ENCODE data around the gene RAI1.

The RAI1 gene

DNA sequence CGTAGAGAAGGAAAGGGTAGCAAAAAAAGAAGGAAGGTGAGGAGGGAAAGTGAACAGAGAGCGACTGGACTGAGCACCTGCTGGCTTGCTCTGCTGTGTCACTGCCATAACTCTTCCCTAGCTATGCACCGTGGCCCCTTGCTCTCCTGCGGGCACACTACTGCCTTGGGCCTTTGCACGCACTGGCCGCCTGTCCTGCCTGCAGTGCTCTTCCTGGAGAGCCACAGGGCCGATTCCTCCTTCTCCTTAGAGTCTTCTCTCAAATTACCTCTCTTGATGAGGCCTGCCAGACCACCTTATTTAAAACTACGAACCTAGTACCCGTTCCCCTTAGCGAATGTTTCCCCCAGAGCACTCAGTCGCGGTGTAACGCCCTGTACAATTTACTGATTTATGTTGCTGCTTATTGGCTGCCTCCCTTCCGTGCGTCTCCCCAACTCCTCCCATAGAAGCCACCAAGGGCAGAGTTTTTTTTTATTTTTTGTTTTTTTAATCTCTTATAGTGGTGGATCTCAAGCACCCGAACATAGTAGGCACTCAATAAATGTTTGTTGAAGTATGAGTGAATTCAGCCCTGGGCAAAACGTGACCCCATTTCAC, 70.3 kb downstream of the RAI1 start:
- peaks cover 50% of the 10 kb centered on the region for H3K4me1 Mint-ChIP-seq (ENCODE audit: low read depth)
- no peaks in the 10 kb centered on the region for H3K36me3 Mint-ChIP-seq (ENCODE audit: low read depth)
- peaks cover 2% of the 10 kb centered on the region for H3K27me3 Mint-ChIP-seq
- H3K9me3 Mint-ChIP-seq: no peaks in the 10 kb centered on the region
- peak overlapping the region; percentile 93 for H3K27ac Mint-ChIP-seq
- intact Hi-C loops (cut with micrococcal nuclease): loop anchor here (2.0 to 5.0 kb wide), 3 partner anchors 57 to 221 kb away; partner anchors contain the start of genes DRC3 and TOM1L2
- H3K4me3 Mint-ChIP-seq: peak overlapping the region; percentile 69

- Mint-ChIP-seq H3K9me3 (no peaks in the 10 kb centered on the region), H3K36me3 (ENCODE audit: low read depth) (no peaks in the 10 kb centered on the region), H3K4me1 (ENCODE audit: low read depth) (peaks cover 56% of the 10 kb centered on the region), H3K27ac (peak overlapping the region; percentile 93), H3K4me3 (peak overlapping the region; percentile 85), H3K27me3 (peaks cover 8% of the 10 kb centered on the region)
- intact Hi-C loops (cut with micrococcal nuclease): loop anchor here (2.0 to 5.0 kb wide), 3 partner anchors 57 to 220 kb away; partner anchors contain the start of genes DRC3 and TOM1L2
Measured at GRCh38 chr17:17752089-17752820, 71.0 kb downstream of the RAI1 start.

DNA sequence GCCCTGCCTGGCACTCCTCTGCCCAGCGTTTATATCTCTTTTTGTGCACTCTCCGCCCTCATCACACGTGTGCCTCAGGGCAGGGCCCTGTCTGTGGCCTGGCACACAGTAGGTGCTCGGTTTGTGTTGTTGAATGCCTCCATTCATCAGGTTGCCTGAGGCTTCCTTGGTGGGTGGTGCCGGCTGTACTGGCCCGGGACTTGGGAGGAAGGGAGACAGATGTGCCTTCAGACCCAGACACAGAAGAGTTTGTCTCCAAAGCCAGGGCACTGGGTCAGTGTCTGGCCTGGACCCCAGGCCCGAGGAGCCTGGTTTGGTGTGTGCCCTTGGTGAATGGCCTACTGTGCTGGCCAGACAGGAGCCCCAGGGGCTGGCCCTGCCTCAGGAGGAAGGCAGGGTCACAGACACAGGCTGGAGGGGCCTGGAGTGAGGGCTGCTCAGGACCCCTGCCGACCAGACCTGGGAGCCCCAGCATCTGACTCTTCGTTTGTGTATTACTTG, 71.6 kb downstream of the RAI1 start:
- intact Hi-C loops (cut with micrococcal nuclease): loop anchor here (2.0 to 5.0 kb wide), 3 partner anchors 58 to 219 kb away; partner anchors contain the start of genes DRC3 and TOM1L2

GRCh38 chr17:17754719-17755686, 73.7 kb downstream of the RAI1 start:
- Mint-ChIP-seq H3K27me3 (peaks cover 16% of the 10 kb centered on the region), H3K27ac (no peak overlapping the region), H3K36me3 (ENCODE audit: low read depth) (peaks cover 6% of the 10 kb centered on the region), H3K9me3 (no peaks in the 10 kb centered on the region), H3K4me1 (ENCODE audit: low read depth) (peaks cover 51% of the 10 kb centered on the region), H3K4me3 (no peak overlapping the region)
- intact Hi-C loops (cut with micrococcal nuclease): loop anchor here (5.0 kb wide), 1 partner anchor 217 kb away; the partner anchor contains the start of genes DRC3 and TOM1L2

More for the DNA sequence above, 71.6 kb downstream of the RAI1 start:
- peaks cover 14% of the 10 kb centered on the region for H3K27me3 Mint-ChIP-seq
- no peaks in the 10 kb centered on the region for H3K36me3 Mint-ChIP-seq (ENCODE audit: low read depth)
- peak overlapping the region; percentile 93 for H3K27ac Mint-ChIP-seq
- no peaks in the 10 kb centered on the region for H3K9me3 Mint-ChIP-seq
- peaks cover 63% of the 10 kb centered on the region for H3K4me1 Mint-ChIP-seq (ENCODE audit: low read depth)
- H3K4me3 Mint-ChIP-seq: peak overlapping the region; percentile 85

DNA sequence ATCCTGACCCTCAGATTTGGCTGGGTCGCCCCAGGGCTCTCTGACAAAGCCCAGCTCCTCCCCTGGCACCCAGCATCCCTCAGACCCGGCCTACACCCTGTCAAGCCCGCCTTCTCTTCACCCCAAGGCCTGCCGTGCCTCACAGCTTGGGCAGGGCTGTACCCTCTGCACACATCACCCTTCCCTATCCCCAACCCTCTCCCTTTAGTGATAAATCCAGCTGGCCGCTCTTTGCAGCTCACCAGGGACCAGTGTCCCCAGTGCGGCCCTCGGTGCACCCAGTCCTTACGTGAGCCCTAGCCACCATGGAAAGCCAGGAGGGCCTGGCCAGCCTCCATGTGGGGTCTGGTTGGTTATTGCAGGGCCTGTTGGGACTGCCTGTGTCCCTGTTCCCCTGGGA, 74.5 kb downstream of the RAI1 start:
- H3K4me1 Mint-ChIP-seq (ENCODE audit: low read depth): peaks cover 47% of the 10 kb centered on the region
- peaks cover 16% of the 10 kb centered on the region for H3K27me3 Mint-ChIP-seq
- no peak overlapping the region for H3K27ac Mint-ChIP-seq
- H3K9me3 Mint-ChIP-seq: no peaks in the 10 kb centered on the region
- H3K4me3 Mint-ChIP-seq: no peak overlapping the region
- peaks cover 11% of the 10 kb centered on the region for H3K36me3 Mint-ChIP-seq (ENCODE audit: low read depth)
- intact Hi-C loops (cut with micrococcal nuclease): no loop called here

- Mint-ChIP-seq H3K9me3 (no peaks in the 10 kb centered on the region), H3K27me3 (peaks cover 16% of the 10 kb centered on the region), H3K36me3 (ENCODE audit: low read depth) (peaks cover 11% of the 10 kb centered on the region), H3K4me1 (ENCODE audit: low read depth) (peaks cover 34% of the 10 kb centered on the region), H3K27ac (peak overlapping the region; percentile 46), H3K4me3 (no peak overlapping the region)
- intact Hi-C loops (cut with micrococcal nuclease): no loop called here
Measured at GRCh38 chr17:17757391-17757791, 76.1 kb downstream of the RAI1 start.

GRCh38 chr17:17757956-17758845, 76.9 kb downstream of the RAI1 start:
- Mint-ChIP-seq H3K4me1 (ENCODE audit: low read depth) (peaks cover 26% of the 10 kb centered on the region), H3K4me3 (no peak overlapping the region), H3K27me3 (peaks cover 16% of the 10 kb centered on the region), H3K36me3 (ENCODE audit: low read depth) (peaks cover 15% of the 10 kb centered on the region), H3K27ac (peak overlapping the region; percentile 33), H3K9me3 (no peaks in the 10 kb centered on the region)
- intact Hi-C loops (cut with micrococcal nuclease): no loop called here

- Mint-ChIP-seq H3K4me3 (no peak overlapping the region), H3K27ac (no peak overlapping the region)
- intact Hi-C loops (cut with micrococcal nuclease): no loop called here
Measured at GRCh38 chr17:17758941-17759563, 77.8 kb downstream of the RAI1 start.

DNA sequence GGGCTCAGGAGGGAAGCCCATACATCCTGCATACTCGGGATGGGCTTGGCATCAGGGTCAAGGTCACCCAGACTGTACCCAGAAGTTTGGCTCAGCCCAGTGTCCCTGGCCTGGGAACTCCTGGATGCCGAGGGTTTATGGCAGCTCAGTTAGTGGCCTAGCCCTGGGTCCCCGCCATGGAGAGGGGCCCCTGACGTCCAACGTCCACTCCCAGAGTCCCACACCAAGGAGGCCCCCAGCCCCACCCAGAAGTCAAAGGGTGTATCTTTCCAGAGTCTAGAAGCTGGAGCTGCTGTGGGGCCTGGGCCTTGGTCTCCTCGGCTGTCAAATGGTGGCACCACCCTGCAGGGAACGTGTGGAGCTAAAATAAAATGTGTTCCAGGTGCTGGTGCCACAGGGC, 79.1 kb downstream of the RAI1 start:
- Mint-ChIP-seq H3K9me3 (no peaks in the 10 kb centered on the region), H3K27me3 (peaks cover 16% of the 10 kb centered on the region), H3K27ac (no peak overlapping the region), H3K4me1 (ENCODE audit: low read depth) (peaks cover 36% of the 10 kb centered on the region), H3K36me3 (ENCODE audit: low read depth) (peaks cover 26% of the 10 kb centered on the region), H3K4me3 (no peak overlapping the region)
- intact Hi-C loops (cut with micrococcal nuclease): no loop called here

More at GRCh38 chr17:17758941-17759563, 77.8 kb downstream of the RAI1 start:
- H3K4me1 Mint-ChIP-seq (ENCODE audit: low read depth): peaks cover 34% of the 10 kb centered on the region
- H3K36me3 Mint-ChIP-seq (ENCODE audit: low read depth): peaks cover 19% of the 10 kb centered on the region
- peaks cover 16% of the 10 kb centered on the region for H3K27me3 Mint-ChIP-seq
- no peaks in the 10 kb centered on the region for H3K9me3 Mint-ChIP-seq

DNA sequence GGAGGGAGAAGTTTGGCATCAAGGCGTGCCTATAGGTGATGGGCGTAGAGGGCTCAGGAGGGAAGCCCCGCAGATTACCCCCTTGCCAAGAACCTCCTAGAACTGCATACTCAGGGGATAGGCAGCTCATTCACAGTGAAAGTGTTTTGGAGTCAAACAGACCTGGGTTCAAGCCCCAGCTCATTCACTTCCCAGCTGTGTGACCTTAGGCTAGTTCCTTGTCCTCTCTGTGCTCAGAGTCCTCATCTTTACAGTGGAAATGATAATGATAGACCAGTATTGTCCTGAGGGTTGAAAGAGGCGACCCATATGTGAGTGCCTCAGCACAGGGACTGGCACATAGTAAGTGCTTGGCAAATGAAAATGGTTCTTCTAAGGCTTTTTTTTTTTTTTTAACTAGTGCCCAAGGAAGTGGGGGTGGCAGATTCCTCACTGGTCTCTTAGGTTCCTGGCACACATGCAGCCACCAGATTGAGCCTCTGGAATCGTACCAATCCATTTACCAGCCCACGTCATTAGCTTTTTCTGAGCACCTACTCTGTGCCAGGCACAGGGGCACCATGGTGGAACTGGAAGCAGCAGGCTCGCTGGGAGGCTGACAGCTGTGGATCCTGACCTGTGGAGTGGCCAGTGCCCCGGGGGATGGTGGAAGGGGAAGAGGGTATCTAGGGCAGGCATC, 79.8 kb downstream of the RAI1 start:
- Mint-ChIP-seq H3K36me3 (ENCODE audit: low read depth) (peaks cover 29% of the 10 kb centered on the region), H3K27ac (no peak overlapping the region), H3K4me1 (ENCODE audit: low read depth) (peaks cover 36% of the 10 kb centered on the region), H3K9me3 (no peaks in the 10 kb centered on the region), H3K27me3 (peaks cover 16% of the 10 kb centered on the region), H3K4me3 (no peak overlapping the region)
- intact Hi-C loops (cut with micrococcal nuclease): no loop called here

DNA sequence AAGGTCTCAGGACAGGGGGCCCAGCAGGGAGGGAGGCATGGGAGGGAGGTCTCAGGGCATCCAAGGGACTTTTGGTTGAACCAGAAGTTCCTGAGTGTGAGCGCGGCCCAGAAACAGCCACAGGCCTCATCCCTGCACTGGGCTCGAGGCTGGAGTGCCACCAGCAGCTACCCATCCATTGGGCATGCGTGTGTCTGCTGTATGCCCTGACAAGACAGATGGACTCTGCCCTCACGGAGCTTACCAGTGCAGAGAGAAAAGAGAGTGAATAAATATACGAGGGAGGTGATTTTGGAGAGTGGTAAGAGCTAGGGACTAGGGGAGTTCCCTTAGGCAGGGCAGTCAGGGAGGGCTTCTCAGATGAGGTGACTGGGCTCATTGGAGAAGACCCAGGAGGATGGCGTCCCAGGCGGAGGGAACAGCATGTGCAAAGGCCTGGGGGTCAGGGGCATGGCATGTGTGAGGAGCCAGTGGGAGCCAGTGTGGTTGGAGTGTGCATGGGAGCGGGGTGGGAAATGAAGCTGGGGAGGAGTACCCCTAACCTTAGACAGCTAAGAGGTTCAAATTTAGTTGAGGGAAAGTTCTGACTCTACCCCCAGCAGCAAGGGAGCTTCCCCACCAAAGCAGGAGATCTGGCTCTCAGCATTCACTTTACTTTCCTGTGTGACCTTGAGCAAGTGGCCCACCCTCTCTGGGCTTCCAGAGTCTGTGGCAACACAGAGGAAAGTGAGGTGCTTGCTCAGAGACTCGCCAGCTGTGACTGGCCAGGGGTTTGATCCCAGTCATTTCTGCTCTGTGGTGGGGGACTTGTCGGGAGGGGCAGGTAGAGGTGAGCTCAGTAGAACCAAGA, 80.9 kb downstream of the RAI1 start:
- Mint-ChIP-seq H3K4me3 (no peak overlapping the region), H3K4me1 (ENCODE audit: low read depth) (peaks cover 37% of the 10 kb centered on the region), H3K9me3 (no peaks in the 10 kb centered on the region)

More for the DNA sequence above, 80.9 kb downstream of the RAI1 start:
- Mint-ChIP-seq H3K27me3 (peaks cover 8% of the 10 kb centered on the region), H3K36me3 (ENCODE audit: low read depth) (peaks cover 38% of the 10 kb centered on the region), H3K27ac (no peak overlapping the region)
- intact Hi-C loops (cut with micrococcal nuclease): no loop called here

Measured in dendritic cell treated with granulocyte-macrophage colony-stimulating factor and Interleukin-4, amounts not matched to agents 40 ng/mL and 50 ng/mL, for 4 days (primary cell).